GM18868 (cell line): ENCODE data around the gene ZPLD1.

Experiments used
- ATAC-seq: cut with Tn5 transposase; IDR thresholded peaks from one replicate; pipeline ENCODE4 v1.9.1; 2021; ENCODE audit warnings: mild to moderate bottlenecking, moderate library complexity; ENCODE audit not compliant: unreplicated experiment

The ZPLD1 gene

DNA sequence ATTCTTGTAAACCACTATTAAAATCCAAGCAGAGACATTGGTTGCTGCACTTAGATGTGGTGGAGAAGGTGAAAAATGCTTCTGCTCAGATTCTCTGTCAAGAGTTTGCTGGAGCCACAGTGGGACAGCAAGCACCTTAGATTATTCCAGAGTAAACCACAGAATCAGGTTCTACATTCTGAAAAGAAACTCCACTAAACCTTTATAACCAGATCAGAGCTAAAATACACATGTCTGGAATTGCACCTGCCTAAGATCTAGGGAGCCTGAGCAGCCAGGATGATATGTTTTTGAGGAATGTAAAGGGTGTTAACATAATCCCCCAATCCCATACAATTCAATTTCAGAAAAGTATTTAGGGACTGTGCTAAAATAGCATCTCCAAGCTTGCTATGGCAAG, at the start of gene ZPLD1:
Gene ZPLD1, plus strand, starts transcription at position 301 of the 400 bp plus-strand sequence. CDS start 3,473 bp downstream, outside the sequence.
- no peak for ATAC-seq

DNA sequence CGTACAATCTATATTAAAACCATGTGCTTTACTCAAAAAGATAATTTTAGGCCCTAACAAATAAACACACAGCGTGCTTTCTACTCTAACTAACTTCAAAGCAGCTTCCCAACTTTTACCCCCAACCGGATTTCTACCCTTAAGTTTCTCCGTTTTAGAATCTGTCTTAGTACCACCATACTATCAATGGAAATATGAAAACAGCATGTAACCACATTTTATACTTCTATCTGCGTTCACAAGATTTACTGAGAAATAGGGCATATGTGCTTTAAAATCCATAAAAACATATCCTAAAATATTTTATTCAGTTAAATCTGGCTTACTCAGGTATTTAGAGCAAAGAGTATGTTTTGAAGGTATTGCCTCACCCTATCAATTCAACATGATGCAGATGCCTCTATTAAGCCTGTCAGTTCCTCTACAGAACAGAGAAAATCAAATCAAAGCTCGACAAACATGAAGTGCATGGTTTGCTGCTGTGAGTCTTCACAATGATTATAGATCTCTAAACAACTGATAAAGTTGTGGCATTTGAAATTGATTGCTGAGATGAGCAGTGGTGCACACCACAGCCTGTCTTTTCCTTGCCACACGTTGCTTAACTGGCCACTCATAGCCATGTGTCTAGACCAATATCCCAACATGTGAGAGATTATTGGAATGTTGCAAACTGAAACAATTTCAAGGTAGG, 44.5 kb upstream of the ZPLD1 start:
- ATAC-seq, result no peak

DNA sequence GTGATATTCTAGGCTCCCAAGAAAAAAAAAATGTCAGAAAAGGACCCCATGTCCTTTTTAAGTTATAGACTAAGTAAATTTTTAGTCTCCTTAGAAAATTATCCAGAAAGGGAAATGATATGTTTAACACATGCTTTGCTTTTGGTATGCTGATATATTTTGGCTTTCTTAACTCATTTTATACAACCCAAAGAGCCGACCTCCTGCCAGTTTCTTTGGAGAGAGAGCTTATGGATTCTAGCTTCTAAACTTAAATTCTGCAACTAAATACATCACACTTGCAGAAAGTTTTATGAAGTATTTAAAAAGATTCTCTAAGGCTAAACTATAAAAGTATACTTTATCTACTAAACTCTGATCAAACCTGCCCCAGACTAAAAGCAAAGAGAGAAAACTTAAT, 43.9 kb upstream of the ZPLD1 start:
- ATAC-seq, result no peak

DNA sequence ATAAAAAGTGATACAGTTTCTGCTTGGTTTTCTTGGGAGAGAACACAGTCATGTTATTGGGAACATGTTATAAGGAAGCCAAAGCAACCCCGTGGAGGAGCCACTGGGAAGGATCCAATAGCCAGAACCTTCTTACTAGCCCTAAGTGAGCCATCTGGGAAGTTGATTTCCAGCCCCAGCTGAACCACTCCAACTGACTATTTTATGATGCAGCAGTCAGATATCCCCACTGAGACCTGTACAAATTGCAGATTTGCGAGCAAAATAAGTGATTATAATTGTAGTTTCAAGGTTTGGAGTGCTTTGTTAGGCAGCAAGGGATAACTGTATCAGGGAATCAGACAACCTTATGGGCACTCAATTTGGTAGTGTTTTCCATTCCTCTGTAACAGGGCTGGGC, 43.3 kb upstream of the ZPLD1 start:
- ATAC-seq, result no peak

DNA sequence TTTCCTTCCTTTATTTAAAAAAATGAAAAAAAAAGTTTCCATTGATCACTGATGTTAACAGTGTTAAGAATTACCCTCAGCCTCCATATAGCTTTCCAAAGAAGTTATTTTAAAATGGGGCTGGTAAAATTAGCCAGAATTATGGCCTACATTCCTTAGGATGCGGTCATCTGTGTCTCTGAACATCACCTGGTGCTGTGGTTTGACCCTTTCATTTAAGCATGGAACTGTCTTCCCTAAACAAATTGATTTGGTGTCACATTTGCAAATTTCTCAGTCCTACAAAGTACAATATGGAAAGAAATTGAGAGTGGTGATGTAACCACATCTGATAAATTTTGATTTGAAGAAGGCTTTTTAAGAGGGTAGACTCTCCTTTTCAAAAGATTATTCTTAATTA, 40.3 kb upstream of the ZPLD1 start:
- no peak for ATAC-seq

DNA sequence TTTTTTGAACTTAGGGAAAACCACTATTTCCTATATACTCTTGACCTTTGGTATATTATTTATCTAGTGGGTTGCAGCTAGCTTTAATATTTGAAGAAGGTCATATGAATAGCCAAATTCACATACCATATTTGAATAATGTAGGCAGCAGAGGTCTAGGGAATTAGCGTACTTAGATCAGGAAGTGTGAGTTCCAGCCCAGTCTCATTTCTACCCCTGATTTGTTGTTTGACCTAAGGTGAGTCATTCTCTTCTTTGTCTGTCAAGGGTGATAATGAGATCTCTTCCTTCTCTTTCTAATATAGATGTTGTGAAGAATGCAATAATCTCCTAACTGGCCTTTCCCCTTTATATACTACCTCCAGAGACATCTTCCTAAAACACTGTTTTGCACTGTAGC, 36.6 kb upstream of the ZPLD1 start:
- no peak for ATAC-seq

DNA sequence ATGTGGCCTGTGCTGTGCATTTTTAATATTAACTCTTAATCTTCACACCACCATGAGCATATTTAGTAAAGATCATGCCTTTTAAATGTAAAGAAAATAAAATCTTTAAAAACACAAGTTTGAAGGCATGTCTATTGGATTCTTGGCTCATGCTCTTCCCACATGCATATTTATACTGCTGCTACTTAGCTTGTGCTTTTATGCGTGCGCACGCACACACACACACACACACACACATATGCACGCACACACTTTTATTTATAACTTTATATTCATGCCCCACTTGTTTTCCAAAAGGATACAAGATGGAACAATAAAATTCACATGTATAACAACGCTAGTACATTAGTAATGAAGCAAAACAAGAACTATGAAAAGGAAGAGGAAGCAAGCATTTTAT, 36.1 kb upstream of the ZPLD1 start:
- no peak for ATAC-seq

DNA sequence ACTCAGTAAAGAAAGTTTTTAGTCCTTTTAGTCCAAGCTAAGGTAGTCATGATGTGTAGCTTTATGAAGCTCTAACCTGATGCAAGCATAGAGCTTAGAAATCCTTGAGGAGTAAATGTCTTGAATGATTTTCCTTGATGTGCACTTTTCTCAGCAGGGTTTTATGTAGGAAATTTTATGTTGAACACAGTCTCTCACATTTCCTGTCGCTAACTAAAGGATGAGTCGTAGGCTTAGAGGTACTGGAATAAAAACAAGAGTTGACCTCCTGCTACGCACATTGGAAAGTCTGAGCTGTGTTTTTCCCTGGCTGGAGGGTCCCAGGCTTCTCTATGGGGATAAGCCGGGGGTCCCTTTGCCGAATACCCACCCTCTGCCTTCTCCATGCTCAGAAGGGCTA, 34.7 kb upstream of the ZPLD1 start:
- no peak for ATAC-seq

DNA sequence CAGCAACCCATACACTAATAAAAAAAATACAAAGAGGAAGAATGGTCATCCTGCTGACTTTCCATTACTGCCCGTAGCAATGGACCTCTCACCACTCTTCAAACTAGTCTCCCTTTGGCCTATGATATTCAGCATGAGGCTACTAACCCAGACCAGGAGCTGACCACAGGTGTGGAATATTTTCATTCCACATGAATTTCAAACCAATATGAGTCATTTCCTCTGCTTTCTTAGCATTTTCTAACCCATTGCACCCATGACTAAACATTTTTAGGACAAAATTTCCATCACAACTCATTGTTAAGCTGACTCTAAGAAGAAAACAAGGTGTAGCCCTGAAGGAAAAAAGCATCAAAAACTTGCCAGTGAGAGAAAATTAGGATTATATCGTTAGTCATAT, 34.0 kb upstream of the ZPLD1 start:
- ATAC-seq, result no peak

DNA sequence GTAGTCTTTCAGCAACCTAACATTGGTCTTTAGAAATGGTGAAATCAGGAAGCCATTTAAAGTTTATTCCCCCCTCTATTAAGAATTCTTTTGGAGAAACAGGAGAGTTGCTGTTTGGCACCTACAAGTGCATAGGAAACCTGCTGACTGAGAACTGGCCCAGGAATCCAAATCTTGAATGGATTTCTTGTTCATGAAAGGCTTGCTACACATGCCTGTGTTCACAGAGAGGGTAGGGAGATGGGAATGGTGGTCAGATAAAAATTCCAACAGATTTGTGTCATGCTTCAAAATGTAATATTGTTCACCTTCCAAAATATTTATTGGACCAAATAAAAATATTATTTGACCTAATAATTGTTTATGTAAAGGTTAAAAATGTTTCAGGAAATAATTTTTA, 24.2 kb upstream of the ZPLD1 start:
- ATAC-seq, result no peak

DNA sequence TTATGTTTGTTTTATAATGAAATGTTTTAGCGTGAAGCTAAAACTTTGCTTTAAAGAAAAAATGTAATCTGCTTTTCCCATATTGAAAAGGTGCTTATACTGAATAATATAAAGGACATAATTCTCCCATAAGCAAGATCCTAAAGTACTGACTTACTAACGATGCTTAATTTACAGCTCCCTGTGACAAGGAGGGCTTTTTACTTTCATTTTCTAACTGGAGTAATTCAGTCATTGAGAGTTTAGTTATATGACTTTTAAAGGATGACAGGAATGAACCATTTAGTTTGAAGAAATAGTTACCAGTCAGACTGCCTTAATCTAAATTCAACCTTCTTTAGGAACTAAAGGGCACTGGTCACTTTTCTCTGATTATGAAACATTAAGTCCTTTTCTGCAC, 19.3 kb upstream of the ZPLD1 start:
- peak; percentile 74 for ATAC-seq

DNA sequence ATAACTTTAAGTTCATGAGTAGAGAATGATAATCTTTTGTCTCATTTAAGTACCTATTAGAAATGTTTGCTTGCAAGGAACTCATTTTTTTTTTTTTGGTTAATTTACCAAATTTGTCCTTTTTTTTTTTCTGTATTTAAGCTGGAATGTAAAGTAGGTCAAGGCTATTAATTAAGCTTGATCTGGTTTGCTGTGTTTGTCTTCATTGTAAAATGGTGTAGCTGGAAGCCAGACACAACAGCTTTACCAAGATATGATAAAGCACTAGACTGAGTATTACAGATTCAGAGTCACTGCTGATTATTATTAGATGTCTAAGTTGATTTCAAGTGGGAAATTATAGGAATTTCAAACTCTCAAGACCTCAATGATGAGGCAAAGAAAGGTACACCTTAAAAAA, 15.0 kb upstream of the ZPLD1 start:
- no peak for ATAC-seq

DNA sequence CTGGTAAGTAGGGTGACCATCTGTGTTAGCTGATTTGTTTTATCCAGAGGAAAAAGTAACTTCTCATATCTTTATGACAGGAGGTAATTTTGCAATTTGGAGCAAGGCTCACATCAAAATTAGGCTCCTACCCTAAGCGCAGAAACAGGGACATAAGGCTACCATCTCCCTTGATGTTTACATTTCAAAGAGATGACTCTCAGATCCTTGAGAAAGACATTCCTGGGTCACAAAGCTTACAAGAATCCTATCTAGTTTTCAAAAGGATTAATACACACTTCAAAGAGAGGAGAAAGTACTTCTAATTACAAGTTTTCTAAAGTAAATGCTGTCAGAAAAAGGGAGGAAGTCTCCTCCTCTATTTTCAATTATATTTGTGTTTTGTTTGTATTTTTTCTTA, 7.0 kb downstream of the ZPLD1 start:
- ATAC-seq, result no peak

DNA sequence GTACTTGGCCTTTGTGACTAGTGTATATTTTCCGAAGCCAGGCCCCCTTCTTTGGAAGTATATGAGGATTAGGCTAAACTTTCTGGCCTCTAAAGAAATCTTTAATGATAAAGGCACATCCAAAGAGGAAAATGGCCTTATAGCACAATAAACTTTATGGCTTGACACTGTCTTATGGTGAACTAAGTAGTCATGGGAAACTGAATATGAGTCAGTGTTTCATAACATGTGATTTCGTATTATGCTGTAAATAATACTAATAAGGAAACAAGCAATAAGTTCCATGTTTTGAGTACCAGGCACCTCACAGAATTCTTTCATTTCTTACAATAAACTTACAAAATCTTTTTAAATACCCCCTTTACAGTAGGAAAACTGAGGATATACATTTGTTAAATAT, 8.2 kb downstream of the ZPLD1 start:
- ATAC-seq, result no peak

DNA sequence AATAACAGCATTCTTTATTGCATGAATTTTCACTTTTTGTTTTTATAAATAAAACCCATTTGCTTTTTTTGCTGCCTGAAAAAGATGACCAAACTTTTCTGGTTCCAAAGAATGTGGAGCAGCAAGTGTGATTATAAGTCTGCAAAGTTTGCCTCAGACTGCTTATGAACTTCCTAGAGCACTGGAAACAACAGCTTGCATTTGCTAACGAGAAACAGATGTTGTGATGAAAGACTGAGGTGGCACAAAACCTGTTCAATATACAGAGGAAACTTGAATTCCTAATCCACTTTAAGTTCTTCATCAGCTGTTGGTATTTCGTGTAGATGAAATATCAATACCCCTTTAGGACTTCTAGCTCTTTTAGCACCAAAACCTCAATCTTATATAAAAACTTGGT, 9.3 kb downstream of the ZPLD1 start:
- ATAC-seq, result no peak

DNA sequence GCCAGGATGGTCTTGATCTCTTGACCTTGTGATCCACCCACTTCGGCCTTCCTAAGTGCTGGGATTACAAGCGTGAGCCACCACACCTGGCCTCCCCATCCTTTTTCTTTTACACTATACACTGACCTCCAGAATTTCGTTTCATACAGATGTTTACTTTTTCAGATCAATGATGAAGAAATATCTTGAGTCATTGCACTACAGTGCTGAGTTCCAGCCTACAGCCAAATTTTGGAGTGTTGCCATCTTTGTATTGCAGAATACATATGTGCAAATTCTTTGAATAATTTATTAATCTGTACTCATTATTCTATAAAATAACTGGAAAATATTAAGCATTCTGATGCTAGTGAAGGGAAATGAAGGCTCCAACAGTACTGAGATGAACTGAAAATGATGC, 12.5 kb downstream of the ZPLD1 start:
- no peak for ATAC-seq

DNA sequence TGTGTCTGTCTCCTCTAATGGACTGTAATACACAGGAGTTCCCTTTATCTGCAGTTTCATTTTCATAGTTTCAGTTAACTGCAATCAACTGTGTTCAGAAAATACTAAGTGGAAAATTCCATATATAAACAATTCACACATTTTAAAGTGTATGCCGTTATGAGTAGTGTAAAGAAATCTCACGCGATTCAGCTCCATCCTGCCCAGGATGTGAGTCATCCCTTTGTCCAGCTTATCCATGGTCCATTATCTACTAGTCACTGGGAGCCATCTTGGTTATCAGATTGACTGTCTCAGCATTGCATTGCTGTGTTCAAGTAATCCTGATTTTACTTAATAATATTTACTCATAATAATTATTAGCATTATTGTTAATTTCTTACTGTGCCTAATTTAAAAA, 14.5 kb downstream of the ZPLD1 start:
- ATAC-seq, result no peak

DNA sequence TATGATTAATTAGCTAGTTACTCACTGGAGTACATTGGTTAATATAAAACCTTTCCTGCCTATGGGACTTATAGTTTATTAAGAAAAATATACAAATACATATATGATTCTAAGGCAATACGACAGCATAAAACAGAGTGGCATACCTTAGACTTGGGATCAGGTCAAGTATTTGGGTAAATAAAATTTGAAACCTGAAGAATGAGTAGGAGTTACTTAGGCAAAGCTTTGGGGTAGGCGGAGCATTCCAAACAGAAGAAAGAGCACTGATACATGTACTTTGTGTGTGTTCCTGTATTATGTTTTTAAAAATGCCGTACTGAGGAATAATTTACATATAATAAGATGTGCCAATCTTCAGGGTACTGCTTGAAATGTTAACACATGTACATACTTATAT, 15.1 kb downstream of the ZPLD1 start:
- ATAC-seq, result no peak

DNA sequence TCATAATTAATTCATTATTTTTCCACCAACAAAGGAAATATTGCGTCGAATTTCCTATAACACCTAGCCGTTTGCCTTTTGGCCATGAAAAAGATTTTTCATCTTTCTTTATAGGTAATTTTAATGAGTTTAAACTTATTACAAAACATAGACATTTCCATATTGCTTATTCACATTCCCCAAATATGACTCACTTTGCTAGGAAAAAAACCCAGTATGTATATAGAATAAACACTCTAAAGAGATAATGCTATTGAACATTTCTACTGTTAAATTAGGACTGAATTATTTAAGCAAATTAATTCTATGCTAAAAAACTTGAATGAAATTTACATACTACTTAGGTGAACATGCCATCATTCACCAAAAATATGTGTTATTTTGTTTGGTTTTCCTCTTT, 16.2 kb downstream of the ZPLD1 start:
- ATAC-seq, result no peak

DNA sequence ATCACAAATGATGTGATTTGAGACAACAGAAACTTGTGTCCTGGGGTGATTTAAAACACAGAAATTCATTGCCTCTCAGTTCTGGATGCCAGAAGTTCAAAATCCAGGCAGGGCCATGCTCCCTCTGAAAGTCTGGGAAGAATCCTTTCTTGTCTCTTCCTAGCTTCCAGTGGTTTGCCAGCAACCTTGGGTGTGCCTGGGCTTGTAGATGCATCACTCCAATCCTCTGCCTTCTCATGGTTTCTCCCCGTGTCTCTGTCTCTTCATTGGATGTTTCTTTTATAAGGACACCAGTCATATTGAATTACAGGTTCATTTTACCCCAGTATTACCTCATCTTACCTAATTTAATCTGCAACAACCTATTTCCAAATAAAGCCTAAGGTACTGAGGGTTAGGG, 16.7 kb downstream of the ZPLD1 start:
- no peak for ATAC-seq

DNA sequence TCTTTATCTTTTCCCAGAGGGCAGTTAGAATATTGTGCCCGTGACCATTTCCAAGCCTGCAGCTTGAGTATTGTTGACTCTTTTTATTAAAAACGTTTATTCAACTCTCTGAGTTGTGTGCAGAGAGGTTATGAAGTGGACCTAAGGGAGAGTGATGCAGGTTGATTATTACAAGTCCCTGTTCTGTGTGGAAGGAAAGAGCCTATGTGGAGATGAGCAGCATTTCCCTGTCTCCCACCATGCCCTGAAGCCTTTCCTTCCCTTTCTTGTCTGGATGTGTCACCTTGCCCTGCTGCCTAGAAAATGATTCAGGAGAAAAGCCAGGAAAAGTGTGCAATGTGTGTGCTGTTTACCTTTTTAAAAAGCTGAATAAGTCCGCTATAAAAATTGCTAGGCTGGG, 19.4 kb downstream of the ZPLD1 start:
- no peak for ATAC-seq

DNA sequence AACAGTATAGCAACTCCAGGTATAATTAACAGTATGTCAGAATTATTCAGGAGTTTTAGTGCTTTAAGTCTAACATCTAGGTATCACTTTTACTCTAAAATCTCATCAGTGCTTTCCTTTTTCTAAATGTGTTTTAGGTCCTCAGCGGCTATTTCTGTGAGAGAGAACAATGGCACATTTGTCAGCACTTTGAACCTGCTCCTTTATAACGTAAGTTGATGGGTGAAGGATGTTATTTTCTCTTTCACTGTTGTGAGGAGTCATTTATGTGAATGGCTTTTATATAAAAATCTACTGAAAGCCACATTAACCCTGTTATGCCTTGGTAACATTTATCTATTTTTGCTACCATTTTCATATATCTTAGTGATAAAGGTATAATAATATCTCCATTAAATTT, 22.8 kb downstream of the ZPLD1 start:
- ATAC-seq, result no peak

DNA sequence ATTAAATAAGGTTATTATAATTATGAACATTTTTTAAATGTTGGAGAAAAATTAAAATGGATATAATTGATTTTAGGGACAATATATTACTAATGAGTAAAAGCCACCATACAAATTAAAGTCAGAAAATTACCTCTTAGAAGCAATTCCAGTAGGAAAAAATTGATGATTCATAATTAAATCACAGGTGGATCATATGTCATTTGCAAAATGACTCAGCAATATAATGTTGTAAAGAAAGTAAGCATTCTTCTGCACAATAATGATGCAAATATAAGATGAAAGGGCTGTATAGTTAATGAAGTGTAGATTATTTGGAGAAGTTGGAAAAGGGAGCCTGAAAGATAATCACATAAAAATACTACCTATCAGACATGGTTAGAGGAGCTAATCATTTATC, 25.8 kb downstream of the ZPLD1 start:
- ATAC-seq, result no peak
